HG03175 (cell line): Measurements from ENCODE around the gene DDX41.
A peak's percentile ranks its signal among the peaks of the same experiment; 100 is the strongest.
"Not testable (repeated sequence)": the region's sequence is repeated elsewhere in the genome, so short reads cannot be mapped to it uniquely, and the experiment has no call there.

Source experiments
- ATAC-seq: cut with Tn5 transposase; IDR thresholded peaks from one replicate; pipeline ENCODE4 v1.9.1; 2021; ENCODE audit warnings: mild to moderate bottlenecking, moderate library complexity; ENCODE audit not compliant: unreplicated experiment

DDX41 gene

GRCh38 chr5:177487144-177487543 lies 29.6 kb downstream of the DDX41 start:
- ATAC-seq, result no peak

- no peak for ATAC-seq
Observed at GRCh38 chr5:177486256-177486655, 30.5 kb downstream of the DDX41 start.

- ATAC-seq, result not testable (repeated sequence)
Observed at GRCh38 chr5:177485753-177486152, 31.0 kb downstream of the DDX41 start.

GRCh38 chr5:177484902-177485549 lies 31.7 kb downstream of the DDX41 start:
- no peak for ATAC-seq

GRCh38 chr5:177483994-177484901 lies 32.5 kb downstream of the DDX41 start:
- no peak for ATAC-seq

- no peak for ATAC-seq
Observed at GRCh38 chr5:177483042-177483441, 33.7 kb downstream of the DDX41 start.

- ATAC-seq, result no peak
Observed at GRCh38 chr5:177482359-177482795, 34.4 kb downstream of the DDX41 start.

GRCh38 chr5:177479774-177480173 lies 37.0 kb downstream of the DDX41 start:
- no peak for ATAC-seq

GRCh38 chr5:177478711-177479646 lies 37.8 kb downstream of the DDX41 start:
- no peak for ATAC-seq

GRCh38 chr5:177477701-177478477 lies 38.9 kb downstream of the DDX41 start:
- no peak for ATAC-seq

- no peak for ATAC-seq
Observed at GRCh38 chr5:177476531-177477233, 40.1 kb downstream of the DDX41 start.

- ATAC-seq, result no peak
Observed at GRCh38 chr5:177475563-177476427, 41.0 kb downstream of the DDX41 start.

- ATAC-seq, result no peak
Observed at GRCh38 chr5:177474846-177475562, 41.8 kb downstream of the DDX41 start.

GRCh38 chr5:177474002-177474476 lies 42.7 kb downstream of the DDX41 start:
- no peak for ATAC-seq

GRCh38 chr5:177473443-177474001 lies 43.2 kb downstream of the DDX41 start, which contains the start of gene DBN1:
TSS of gene DBN1 (minus strand) at chr5:177473634. CDS start at chr5:177473521, 113 bp downstream.
- ATAC-seq, result no peak

- ATAC-seq, result peak; percentile 49
Observed at GRCh38 chr5:177472460-177473442, 44.0 kb downstream of the DDX41 start.
